GM19023 (cell line): ENCODE results near the gene CGREF1.

Source experiments
- ATAC-seq: cut with Tn5 transposase; IDR thresholded peaks from one replicate; pipeline ENCODE4 v1.9.1; 2021; ENCODE audit warnings: mild to moderate bottlenecking, moderate library complexity; ENCODE audit not compliant: unreplicated experiment

CGREF1 gene

DNA sequence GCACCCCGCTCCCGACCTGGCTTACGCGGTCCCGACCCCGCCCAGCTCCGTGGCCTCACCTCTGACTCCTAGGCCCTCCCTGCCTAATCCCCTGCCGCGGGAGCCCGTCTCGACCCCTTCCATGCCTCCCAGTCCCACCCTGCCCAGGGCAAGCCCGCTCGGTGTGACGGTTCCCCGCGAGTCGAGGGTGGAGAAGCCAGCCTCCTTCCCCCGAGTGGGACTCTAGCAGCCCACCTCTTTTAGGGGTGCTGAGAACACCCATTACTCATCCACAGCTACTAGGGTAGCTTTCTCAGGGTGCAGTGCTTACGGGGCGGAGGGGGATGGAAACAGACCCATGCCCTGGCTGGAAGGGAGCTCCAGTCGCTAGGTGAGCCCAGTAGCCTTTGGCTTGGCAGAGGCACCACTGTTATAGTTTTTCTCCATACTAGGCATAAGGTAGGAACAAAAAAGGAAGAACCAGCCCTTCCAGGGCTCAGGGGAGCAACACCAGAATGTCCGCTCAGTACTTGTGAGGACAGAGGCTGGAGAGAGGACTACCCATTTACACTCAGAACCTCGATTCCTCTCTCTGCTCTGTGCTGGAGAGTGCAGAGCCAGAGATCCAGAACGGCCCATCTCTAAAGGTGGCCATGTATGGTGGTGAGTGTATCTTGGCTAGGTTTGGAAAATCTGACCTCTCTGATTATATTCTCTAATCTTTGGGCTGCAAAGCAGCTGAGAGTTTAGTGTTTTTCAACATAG lies 66.9 kb downstream of the CGREF1 start:
- peak; percentile 0 for ATAC-seq

DNA sequence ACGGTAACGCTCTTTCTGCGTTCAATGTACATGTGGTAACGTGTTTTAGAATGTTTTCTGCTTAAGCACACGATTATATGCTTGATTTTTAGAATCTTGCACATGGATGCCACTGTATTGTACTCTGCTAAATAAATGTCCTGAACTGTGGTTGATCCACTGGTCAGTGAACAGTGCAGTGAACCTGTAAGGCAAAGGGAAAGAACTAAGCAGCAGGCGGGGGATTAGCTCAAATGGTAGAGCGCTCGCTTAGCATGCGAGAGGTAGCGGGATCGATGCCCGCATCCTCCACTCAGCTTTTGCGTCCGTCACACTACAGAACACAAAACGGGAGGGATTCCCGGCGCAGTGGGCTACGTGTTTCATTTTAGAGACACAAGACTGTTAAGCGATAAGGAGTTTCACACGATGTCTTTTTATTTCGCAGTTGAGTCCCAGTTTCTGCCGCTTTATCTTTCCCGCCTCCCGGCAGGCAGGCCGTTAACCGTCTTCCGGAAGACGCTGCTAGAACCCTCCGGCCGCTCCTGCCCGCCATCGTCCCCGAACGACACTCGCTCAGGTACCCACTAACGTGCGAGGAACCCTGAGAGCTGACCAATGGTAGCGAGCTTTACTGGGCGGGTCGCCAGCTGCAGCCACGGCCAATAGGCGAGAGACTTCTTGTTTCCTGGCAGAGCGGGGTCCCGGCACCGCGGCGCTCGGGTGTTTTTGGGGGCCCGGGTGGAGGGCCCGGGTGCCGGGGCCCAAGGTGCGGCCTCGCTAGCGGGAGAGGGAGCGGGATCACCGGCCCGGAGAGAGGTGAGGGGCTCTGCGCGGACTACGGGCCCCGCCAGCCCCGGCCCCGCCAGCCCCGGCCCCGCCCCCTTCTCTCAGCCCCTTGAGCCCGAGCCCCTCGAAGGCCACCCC lies 67.7 kb downstream of the CGREF1 start, which contains the start of gene AGBL5:
Gene AGBL5 (plus strand): TSS at position 673 of the 906 bp plus-strand sequence. CDS start 1,291 bp downstream, outside the sequence.
- ATAC-seq: peak; percentile 74
